Measurements from ENCODE around the gene ZNF384.

DNA sequence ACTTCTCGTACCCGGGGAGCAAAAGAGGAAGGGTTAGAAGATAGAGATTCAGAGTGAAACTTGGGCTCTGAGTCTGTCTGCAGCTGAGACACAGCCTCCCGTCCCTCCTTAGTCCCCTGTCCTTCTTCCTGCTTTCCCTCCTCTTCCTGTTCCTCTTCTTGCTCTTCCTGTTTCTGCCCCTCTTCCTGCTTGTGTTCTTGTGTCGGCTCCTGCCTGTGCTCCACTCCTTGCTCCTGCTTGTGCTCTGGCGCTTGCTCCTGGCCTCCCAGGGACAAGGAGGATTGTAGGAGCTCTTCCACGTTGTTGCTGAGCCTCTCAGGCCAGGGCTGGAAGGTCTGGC is 44.9 kb downstream of the ZNF384 start:
- TF ChIP-seq, protein P1, sequence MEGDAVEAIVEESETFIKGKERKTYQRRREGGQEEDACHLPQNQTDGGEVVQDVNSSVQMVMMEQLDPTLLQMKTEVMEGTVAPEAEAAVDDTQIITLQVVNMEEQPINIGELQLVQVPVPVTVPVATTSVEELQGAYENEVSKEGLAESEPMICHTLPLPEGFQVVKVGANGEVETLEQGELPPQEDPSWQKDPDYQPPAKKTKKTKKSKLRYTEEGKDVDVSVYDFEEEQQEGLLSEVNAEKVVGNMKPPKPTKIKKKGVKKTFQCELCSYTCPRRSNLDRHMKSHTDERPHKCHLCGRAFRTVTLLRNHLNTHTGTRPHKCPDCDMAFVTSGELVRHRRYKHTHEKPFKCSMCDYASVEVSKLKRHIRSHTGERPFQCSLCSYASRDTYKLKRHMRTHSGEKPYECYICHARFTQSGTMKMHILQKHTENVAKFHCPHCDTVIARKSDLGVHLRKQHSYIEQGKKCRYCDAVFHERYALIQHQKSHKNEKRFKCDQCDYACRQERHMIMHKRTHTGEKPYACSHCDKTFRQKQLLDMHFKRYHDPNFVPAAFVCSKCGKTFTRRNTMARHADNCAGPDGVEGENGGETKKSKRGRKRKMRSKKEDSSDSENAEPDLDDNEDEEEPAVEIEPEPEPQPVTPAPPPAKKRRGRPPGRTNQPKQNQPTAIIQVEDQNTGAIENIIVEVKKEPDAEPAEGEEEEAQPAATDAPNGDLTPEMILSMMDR (IDR thresholded peaks at IDR 0.05), result no peak
- TF ChIP-seq POLR2A (IDR thresholded peaks at IDR 0.05), result no peak

Measured in testis (tissue), 2 donors.